Breast epithelium (tissue), 4 donors: ENCODE data around the gene PTPRU. TPM values are rescaled to one million over a fixed set of nuclear protein-coding genes. Genes with fewer than 3 reads are reported as not detected.
"Not testable (repeated sequence)": the region's sequence is repeated elsewhere in the genome, so short reads cannot be mapped to it uniquely, and the experiment has no call there.

Source experiments
- DNase-seq, 2 donors: peaks; one replicate each; pipeline ENCODE4 v3.0.0-alpha.2; 2019; ENCODE audit warnings: low spot score in 2 of 2
- H3K27ac ChIP-seq, 2 donors: fragments of 200-600 bp; sonication (generic) in 1 of 2; one replicate each; pipeline ENCODE4 v1.5.1; 2016 to 2019; ENCODE audit warnings: mild to moderate bottlenecking in 1 of 2
- H3K27me3 ChIP-seq, 2 donors: fragments of 200-600 bp; sonication (generic) in 1 of 2; one replicate each; pipeline versions ENCODE4 v1.5.1 to v1.6.0; 2017 to 2019; ENCODE audit warnings: control low read depth in 1 of 2, mild to moderate bottlenecking in 1 of 2
- H3K36me3 ChIP-seq: fragments of 200-600 bp; one replicate; pipeline ENCODE4 v1.5.1; 2019
- H3K4me1 ChIP-seq, 2 donors: fragments of 200-600 bp; sonication (generic); one replicate each; pipeline ENCODE4 v1.5.1; 2016 to 2019; ENCODE audit warnings: control low read depth in 1 of 2
- H3K4me3 ChIP-seq, 3 donors: fragments of 200-600 bp; sonication (generic); 1 replicate in 2 of 3; 2 replicates in 1 of 3; pipeline ENCODE4 v1.5.1; 2016 to 2019; ENCODE audit warnings: mild to moderate bottlenecking in 3 of 3, moderate library complexity in 2 of 3
- H3K9me3 ChIP-seq, 2 donors: fragments of 200-600 bp; sonication (generic) in 1 of 2; one replicate each; pipeline ENCODE4 v1.5.1; 2016 to 2019; ENCODE audit warnings: control low read depth in 1 of 2
- CTCF ChIP-seq, 3 donors: fragments of 450-650 bp; IDR thresholded peaks; one replicate each; pipeline ENCODE4 v1.5.1; 2016 to 2017; ENCODE audit warnings: antibody characterized with exemption in 3 of 3, mild to moderate bottlenecking in 3 of 3, moderate library complexity in 3 of 3
- POLR2A ChIP-seq: fragments of 450-650 bp; IDR thresholded peaks from one replicate; pipeline ENCODE4 v1.6.1; 2016; ENCODE audit warnings: antibody characterized with exemption, mild to moderate bottlenecking, moderate library complexity
- POLR2AphosphoS5 ChIP-seq, 3 donors: sonication (generic); formaldehyde crosslinking; IDR thresholded peaks; one replicate each; pipeline ENCODE4 v1.6.1; 2017; ENCODE audit warnings: antibody characterized with exemption in 3 of 3
- intact Hi-C: fragments of 100-400 bp; cut with DNase I; formaldehyde crosslinking; loops from one replicate; pipeline ENCODE4 v1.15.1; 2023; ENCODE audit warnings: low total_unique reads
- total RNA-seq, 3 donors: library from RNA; depleted of rRNA; stranded (reverse); fragments of >200 nt; gene quantifications; one replicate each; pipeline ENCODE4 v1.1.0, GENCODE V29; 2016

PTPRU gene
- total RNA-seq, 3 donors from 2014 or later, result 16.0 to 33.1 (median 32.5) TPM

DNA sequence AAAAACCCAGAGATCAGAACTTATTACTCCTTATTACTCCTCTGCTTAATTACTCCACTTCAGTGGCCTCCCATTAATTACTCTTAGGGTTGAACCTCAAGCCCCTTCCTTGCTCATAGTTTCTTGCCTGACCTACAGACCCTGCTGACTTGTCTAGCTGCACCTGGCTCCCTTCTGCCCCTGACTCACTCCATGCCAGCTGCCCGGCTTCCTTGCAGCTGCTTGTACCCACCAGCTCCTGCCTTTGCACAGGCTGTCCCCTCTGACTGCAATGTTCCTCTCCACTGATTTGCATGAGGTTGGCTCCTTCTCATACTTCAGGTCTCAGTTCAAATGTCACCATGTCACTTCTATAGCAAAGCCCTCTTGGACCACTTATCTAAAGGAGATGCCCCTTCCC, 1.9 kb upstream of the PTPRU start:
- H3K9me3 ChIP-seq, result no peaks in the 10 kb centered on the region
- no peak for TF ChIP-seq POLR2AphosphoS5 (IDR thresholded peaks at IDR 0.05)
- TF ChIP-seq CTCF (IDR thresholded peaks at IDR 0.05), result no peak
- no peak overlapping the region for H3K27ac ChIP-seq
- no peak for DNase-seq
- peaks cover 8 to 11% of the 10 kb centered on the region in 2 donors for H3K4me1 ChIP-seq
- intact Hi-C loops, result loop anchor here (10.0 kb wide), 1 partner anchor 850 kb away; no protein-coding TSS in a partner anchor
- H3K36me3 ChIP-seq, result no peaks in the 10 kb centered on the region
- no peak overlapping the region for H3K4me3 ChIP-seq
- no peaks in the 10 kb centered on the region for H3K27me3 ChIP-seq

DNA sequence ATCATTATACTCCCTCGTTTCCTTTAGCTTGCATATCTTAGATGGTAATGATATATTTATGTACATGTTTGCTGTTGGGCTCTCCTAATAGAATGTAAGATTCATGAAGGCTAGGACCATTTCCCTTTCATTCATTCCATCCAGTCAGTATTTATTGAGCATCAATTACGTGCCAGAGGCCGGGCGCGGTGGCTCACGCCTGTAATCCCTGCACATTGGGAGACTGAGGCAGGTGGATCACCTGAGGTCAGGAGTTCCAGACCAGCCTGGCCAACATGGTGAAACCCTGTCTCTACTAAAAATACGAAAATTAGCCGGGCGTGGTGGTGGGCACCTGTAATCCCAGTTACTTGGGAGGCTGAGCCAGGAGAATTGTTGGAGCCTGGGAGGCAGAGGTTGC, 1.4 kb upstream of the PTPRU start:
- not testable (repeated sequence) for H3K27ac ChIP-seq, H3K9me3 ChIP-seq, H3K27me3 ChIP-seq, H3K36me3 ChIP-seq, H3K4me3 ChIP-seq, DNase-seq
- H3K4me1 ChIP-seq, result peaks cover 8 to 15% of the 10 kb centered on the region in 2 donors
- intact Hi-C loops, result loop anchor here (10.0 kb wide), 1 partner anchor 850 kb away; no protein-coding TSS in a partner anchor

DNA sequence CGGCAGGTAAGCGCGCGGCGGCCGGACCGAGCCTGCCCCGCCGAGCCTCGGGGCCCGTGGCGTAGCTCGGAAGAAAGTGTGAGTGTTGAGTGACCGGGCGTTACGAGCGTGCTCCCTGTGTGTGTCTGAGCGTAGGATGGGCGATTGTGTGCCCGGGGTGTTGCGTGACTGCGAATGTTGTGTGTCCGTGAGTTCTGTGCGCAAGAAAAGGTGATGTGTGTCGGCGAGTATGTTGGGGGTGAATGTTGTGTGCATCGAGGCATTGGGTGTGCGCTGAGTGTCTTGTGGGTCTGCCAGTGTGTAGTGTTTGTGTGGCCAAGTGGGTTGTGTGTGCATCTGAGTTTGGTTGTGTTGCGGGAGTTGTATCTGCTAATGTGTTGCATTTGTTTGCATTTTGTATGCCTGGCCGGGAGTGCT, 398 bp downstream of the PTPRU start:
- Histone ChIP-seq H3K27ac (peak overlapping the region; percentile 75 to 83), H3K36me3 (no peaks in the 10 kb centered on the region), H3K4me1 (peaks cover 4 to 16% of the 10 kb centered on the region in 2 donors), H3K27me3 (no peaks in the 10 kb centered on the region), H3K4me3 (peak overlapping the region; percentile 58 to 77 (median 76)), H3K9me3 (no peaks in the 10 kb centered on the region)
- TF ChIP-seq POLR2AphosphoS5 (IDR thresholded peaks at IDR 0.05), result no peak
- TF ChIP-seq POLR2A, result no peak
- TF ChIP-seq CTCF (IDR thresholded peaks at IDR 0.05), result no peak
- no peak for DNase-seq
- intact Hi-C loops, result loop anchor here (10.0 kb wide), 1 partner anchor 848 kb away; no protein-coding TSS in a partner anchor

DNA sequence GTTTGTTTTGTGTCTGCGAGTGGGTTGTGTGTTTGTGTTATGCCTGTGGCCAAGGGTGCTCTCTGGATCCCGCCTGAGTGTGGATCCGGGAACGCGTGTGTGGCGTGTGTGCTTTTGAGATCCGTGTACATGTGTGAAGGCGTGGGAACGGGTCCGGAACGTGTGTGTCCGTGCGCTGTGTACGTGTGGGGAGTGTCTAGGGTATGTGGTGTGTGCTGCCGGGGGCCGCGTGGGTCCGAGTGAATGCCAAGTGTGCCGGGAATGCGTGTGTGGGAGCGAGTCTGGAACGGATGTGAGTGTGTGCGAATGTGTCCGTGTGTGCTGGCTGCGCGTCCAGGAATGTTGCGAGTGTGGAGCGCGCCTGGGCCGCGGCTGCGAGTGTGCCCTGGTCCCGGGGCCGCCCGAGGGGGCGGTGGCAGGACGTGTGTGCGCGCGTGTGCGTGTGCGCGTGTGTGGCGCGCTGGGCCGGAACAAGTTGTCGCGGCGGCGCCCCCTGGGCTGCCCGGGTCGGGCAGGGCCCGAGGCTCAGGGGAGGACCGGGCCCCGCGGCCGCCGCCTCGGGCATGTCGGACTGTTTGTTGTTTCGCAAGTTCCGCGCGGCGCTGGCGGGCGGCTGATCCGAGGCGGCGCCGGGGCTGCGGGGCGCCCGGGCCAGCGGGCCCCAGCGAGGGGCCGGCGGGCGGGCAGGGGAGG, 953 bp downstream of the PTPRU start:
- Histone ChIP-seq H3K9me3 (no peaks in the 10 kb centered on the region), H3K4me1 (peaks cover 4 to 16% of the 10 kb centered on the region in 2 donors), H3K4me3 (peak overlapping the region; percentile 58 to 77 (median 76)), H3K27ac (peak overlapping the region; percentile 75 to 83), H3K27me3 (no peaks in the 10 kb centered on the region), H3K36me3 (no peaks in the 10 kb centered on the region)
- no peak for TF ChIP-seq CTCF (IDR thresholded peaks at IDR 0.05)
- peak; percentile 26 to 66 (median 46) for TF ChIP-seq POLR2AphosphoS5 (IDR thresholded peaks at IDR 0.05)
- intact Hi-C loops, result loop anchor here (10.0 kb wide), 1 partner anchor 848 kb away; no protein-coding TSS in a partner anchor
- peak in 1 of 2 donors; percentile 53 for DNase-seq

GRCh38 chr1:29237852-29238619, 1.7 kb downstream of the PTPRU start:
- Histone ChIP-seq H3K27ac (peak overlapping the region; percentile 83 to 84), H3K4me3 (peak overlapping the region; percentile 58 to 77 (median 76)), H3K27me3 (no peaks in the 10 kb centered on the region), H3K36me3 (no peaks in the 10 kb centered on the region), H3K9me3 (no peaks in the 10 kb centered on the region), H3K4me1 (peaks cover 4 to 16% of the 10 kb centered on the region in 2 donors)
- peak; percentile 40 to 62 for DNase-seq
- intact Hi-C loops, result loop anchor here (10.0 kb wide), 1 partner anchor 847 kb away; no protein-coding TSS in a partner anchor
- TF ChIP-seq POLR2A (no peak), POLR2AphosphoS5 (IDR thresholded peaks at IDR 0.05) (peak in 2 of 3 donors; percentile 9 to 12)
